ENCODE measurements around the gene SIAH1.

- TF ChIP-seq CTCF (IDR thresholded peaks at IDR 0.05) = no peak
- no peak for TF ChIP-seq POLR2A (IDR thresholded peaks at IDR 0.05)
- TF ChIP-seq POLR2AphosphoS5 (IDR thresholded peaks at IDR 0.05) = no peak
Observed at GRCh38 chr16:48434653-48435317, 49.6 kb upstream of the SIAH1 start.

Measured in gastroesophageal sphincter (tissue), 3 donors.